RCC 7860 (cell line): Measurements from ENCODE around the gene LPAR5.
"Not testable (repeated sequence)": the region's sequence is repeated elsewhere in the genome, so short reads cannot be mapped to it uniquely, and the experiment has no call there.

Experiments
- DNase-seq: peaks from one replicate; pipeline ENCODE4 v3.0.0-alpha.2; 2015; ENCODE audit warnings: low spot score
- FAIRE-seq: peaks from 2 replicates; lab custom pipeline; 2012; peaks lifted over from hg19 to GRCh38; lab: Jason Lieb, UNC

LPAR5 gene

GRCh38 chr12:6607751-6608591, 27.8 kb downstream of the LPAR5 start:
- peak; percentile 79 for DNase-seq
- peak; percentile 70 for FAIRE-seq

DNA sequence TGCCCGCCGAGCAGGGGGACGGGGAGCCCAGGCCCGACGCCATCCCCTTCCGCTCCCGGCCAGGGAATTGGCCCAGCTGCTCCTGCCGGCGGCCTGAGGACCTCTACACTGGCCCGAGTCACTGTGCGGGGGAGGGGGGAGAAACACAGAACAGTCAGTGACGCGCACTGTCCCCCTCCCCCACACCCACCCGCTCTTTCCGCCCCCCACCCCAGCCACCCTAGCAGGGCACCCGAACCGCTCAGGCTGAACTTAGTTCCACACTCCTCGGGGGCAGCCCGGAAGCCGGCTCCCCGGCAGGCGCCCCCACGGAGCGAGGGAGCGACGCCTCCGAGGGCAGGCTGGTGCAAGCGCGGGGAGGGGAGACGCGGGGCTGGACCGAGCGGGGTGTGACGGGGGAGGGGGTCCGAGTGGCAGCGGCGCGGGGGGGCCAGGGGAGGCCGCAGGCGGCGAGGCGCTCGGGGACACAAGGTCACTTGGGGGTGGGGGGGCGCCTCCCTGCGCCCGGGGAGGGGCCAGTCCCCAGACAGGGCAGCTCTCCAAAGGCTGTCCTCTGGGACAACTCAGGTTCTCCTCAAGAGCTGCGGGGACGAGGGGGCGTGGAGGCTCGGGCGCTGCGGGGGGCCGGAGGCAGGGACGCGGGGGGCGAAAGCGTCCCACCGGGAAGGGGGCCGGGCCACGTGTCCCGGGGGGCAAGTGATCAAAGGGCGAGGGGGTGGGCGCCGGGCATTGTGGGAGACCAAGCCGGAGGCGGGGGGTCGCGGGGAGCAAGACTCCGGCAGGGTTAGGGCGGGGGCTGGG, 29.2 kb downstream of the LPAR5 start:
- no peak for FAIRE-seq

DNA sequence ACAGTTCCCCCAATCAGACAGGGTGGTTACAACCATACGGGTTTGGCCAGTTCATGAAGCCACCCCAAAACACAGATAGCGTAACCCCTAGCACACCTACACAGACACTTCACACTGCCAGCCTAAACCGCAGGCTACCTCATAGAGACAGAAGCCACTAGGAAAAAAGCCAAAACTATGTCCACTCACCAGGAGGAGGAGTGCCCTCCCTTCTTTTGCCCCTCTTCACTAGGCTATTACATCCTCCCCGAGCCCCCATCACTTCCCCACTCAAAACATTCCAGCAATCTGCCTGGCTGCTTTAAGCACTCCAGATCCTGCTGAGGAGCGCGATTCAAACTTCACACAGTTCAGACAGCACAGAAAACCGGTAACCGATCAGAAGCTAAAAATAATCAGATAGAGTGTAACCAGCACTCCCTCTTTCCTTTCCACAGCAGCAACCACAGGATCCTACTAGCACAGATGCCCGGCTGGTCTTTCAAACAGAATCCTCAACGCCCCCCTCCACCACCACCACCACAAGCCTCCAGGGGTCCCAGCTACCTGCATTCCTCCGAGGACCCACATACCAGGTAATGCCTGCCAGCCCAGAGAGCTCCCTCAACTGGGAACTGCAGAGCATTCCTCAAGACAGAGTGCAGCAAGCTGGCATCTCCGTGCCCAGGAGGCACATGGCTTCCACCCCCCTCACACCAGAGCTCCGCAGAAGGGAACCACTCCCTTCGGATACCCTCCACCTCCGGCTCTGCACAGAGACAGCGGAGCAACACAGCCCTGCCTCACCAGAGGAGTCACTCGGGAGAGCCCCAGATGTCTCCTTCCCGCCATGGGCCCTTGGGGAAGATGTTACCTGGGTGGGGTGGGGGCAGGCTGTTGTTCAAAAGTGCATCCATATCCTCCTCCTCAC, 30.1 kb downstream of the LPAR5 start:
- no peak for DNase-seq
- FAIRE-seq = no peak

More for the DNA sequence above, 29.2 kb downstream of the LPAR5 start:
- peak; percentile 42 for DNase-seq

DNA sequence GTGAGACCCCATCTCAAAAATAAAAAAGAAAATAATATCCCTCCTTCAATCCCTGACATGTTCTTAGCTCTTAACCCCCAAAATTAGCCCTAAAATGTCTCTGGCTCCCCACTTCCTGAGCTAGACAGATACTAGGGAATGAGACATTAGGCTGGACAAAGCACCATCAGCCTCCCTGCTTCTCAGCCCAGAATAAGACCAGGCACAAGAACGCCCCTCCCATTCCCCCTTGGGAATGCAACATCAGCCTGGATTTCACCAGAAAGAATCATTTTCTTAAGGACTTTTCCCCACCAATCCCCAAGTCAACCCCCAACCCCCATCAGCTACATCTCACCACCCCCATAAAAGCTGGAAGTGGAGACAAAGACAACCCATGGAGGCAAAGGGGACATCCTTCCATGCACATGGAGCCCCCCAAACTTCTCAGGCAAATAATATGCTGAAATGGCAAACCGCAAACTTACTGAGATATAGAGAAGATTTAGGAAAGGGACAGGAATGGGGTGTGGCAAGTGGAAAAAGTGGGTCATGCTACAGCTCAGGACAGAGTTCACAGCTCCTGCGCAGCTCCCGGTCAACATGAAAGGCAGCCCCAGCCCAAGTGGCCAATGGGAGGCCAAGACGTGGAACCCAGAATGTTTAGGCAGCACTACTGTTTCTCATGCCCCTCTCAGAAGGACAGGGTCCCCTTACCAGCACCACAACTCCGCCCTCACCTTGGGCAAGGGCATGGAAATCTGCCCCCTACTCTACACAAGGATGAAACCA, 31.3 kb downstream of the LPAR5 start:
- FAIRE-seq = no peak

GRCh38 chr12:6603095-6603567, 32.6 kb downstream of the LPAR5 start:
- DNase-seq = peak; percentile 34
- no peak for FAIRE-seq

More for the DNA sequence above, 31.3 kb downstream of the LPAR5 start:
- DNase-seq = no peak

DNA sequence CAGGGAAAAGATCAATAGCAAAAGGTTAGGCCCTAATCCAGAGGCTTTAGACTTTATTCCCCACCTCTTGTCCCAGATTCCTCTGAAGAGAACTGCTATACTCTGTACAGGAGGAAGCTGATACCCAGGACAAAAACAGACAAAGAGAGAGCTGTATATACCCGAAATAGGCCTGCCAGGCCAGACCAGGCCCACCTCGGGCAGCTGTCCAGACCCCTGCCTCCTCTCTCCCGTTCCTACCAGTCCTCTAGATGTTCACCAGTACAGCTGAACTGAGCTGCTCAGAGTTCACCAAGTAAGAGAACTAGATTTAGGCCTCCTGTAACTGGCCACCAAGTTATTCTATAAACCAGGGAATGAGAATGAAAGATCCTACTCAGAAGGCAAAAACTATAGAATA, 33.2 kb downstream of the LPAR5 start:
- FAIRE-seq (no peak), DNase-seq (no peak)

DNA sequence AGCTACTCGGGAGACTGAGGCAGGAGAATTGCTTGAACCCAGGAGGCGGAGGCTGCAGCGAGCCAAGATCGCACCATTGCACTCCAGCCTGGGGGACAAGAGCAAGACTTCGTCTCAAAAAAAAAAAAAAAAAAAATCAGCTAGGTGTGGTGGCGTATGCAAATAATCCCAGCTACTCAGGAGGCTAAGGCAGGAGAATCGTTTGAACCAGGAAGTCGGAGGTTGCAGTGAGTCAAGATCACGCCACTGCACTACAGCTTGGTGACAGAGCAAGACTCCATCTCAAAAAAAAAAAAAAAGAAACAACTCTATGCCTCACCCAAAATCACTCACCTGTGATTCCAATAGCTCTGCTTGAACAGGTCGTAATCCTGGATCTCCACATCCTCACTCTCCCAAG, 40.1 kb downstream of the LPAR5 start:
- not testable (repeated sequence) for FAIRE-seq, DNase-seq

- no peak for FAIRE-seq
- DNase-seq = no peak
These were observed 43.7 kb downstream of the LPAR5 start for GRCh38 chr12:6592087-6592486.

- not testable (repeated sequence) for DNase-seq, FAIRE-seq
These were observed 49.2 kb downstream of the LPAR5 start for GRCh38 chr12:6586569-6586968.

DNA sequence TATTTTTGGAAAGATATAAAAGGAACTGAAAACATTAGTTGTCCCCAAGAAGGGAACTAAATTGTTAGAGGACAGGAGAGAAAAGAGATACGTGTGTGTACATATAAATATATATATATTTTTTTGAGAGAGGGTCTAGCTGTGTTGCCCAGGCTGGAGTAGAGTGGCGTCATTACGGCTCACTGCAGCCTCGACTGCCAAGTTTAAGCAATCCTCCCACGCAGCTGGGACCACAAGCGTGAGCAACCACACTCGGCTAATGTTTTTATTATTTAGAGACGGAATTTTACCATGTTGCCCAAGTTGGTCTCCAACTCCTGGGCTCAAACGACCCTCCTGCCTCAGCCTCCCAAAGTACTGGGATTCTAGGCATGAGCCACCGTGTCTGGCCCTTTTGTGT, 51.5 kb downstream of the LPAR5 start:
- FAIRE-seq = no peak

GRCh38 chr12:6582959-6583358, 52.8 kb downstream of the LPAR5 start:
- DNase-seq (no peak), FAIRE-seq (no peak)

More for the DNA sequence above, 51.5 kb downstream of the LPAR5 start:
- DNase-seq = no peak

GRCh38 chr12:6582196-6582595, 53.6 kb downstream of the LPAR5 start:
- FAIRE-seq (no peak), DNase-seq (no peak)

- no peak for FAIRE-seq
- DNase-seq = no peak
These were observed 60.1 kb downstream of the LPAR5 start for GRCh38 chr12:6575648-6576047.

- FAIRE-seq = no peak
- DNase-seq = no peak
These were observed 61.0 kb downstream of the LPAR5 start for GRCh38 chr12:6574576-6575295.

GRCh38 chr12:6573001-6573400, 62.8 kb downstream of the LPAR5 start:
- DNase-seq (no peak), FAIRE-seq (no peak)

DNA sequence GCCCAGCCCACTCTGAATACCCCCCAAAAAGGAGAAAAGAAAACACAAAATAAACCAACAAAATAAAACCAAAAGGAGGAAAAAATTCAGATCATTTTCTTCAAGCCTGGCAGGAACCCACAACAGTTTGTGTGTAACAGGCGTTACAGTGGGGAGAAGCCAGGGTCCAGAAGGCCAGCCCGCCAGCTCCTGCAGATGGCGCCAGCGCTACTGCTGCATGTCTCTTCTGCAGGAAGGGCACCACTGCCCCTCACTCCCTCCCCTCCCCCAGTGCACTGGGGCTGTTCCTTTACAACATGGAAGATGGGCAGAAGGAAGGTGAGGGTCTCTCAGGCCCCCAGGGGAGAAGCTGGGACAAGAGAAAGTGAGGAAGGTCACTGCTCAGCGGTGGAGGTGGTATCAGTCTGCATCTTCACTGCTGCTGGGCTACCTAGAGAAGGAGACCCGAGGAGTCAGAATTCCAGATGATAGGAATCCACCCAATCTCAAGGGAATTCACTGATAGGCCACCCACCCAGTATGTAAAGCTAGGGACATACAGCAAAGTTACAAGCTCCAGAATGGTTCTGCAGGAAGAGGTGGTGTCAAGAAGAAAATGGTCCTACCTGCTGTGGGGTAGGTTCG, 65.4 kb downstream of the LPAR5 start:
- FAIRE-seq (no peak), DNase-seq (no peak)

DNA sequence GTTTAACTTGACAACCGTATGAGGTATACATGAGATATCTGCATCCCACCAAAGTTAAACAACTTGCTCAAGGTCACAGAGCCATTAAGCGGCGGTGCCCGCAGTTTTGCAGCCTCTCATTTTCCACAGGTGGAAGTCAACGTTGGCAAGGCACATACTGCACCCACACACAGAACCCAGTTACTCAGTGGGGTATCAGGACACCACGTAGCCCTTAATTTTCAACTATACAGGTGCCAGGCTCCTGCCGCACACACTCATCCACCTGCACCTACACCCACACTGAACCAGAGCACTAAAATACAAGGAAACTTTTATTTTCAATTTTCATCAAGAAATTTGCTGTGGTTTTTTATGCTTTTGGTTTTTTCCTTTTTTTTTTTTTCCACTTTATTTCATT, 66.0 kb downstream of the LPAR5 start:
- FAIRE-seq (no peak), DNase-seq (no peak)

GRCh38 chr12:6569312-6569711, 66.4 kb downstream of the LPAR5 start:
- DNase-seq (no peak), FAIRE-seq (no peak)
